HG02885 (cell line): ENCODE measurements around the gene FBLN2.

Source experiments
- ATAC-seq: cut with Tn5 transposase; IDR thresholded peaks from one replicate; pipeline ENCODE4 v1.9.1; 2021; ENCODE audit warnings: mild to moderate bottlenecking; ENCODE audit not compliant: unreplicated experiment, poor library complexity

Gene FBLN2

GRCh38 chr3:13595485-13595884 lies 46.6 kb downstream of the FBLN2 start:
- no peak for ATAC-seq

- ATAC-seq: no peak
Measured at GRCh38 chr3:13596426-13597205, 47.7 kb downstream of the FBLN2 start.

DNA sequence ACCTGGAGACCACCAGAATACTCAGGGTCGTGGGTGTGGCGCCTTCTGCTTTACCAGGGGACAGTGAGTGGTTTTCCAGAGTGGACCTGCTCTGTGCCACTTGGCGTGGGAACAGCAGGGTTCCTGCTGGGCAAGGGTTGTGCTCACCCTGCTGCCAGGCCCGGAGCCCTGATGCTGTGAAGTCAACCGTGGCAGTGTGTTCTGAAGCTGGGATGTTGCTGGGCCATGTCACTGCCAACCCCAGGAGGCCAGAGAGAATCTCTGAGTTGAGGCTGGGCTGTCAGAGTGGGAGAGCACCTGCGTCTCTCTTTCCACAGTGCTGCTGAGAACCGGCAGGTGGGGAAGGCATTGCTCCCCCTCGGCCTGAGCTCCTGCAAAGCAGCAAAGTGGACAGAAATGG lies 48.7 kb downstream of the FBLN2 start:
- ATAC-seq: no peak

DNA sequence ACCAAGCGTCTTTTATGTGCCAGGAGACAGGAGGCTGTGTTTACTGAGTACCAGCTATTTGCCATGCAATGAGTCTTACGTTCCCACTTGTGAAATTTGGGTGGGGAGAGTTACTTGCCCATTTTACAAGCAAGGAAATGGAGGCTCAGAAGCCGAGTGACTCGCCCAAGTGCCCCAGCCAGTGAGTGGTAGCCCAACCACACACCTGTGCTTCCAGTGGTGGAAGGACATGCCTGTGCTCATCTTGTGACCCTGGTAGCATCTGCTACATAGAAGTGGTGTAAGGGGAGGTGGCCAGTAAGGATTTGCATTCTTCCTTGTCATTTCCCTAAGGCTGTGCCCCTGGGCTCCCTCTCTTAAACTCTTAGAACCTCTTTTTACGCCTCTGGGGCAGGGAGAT lies 49.3 kb downstream of the FBLN2 start:
- no peak for ATAC-seq

DNA sequence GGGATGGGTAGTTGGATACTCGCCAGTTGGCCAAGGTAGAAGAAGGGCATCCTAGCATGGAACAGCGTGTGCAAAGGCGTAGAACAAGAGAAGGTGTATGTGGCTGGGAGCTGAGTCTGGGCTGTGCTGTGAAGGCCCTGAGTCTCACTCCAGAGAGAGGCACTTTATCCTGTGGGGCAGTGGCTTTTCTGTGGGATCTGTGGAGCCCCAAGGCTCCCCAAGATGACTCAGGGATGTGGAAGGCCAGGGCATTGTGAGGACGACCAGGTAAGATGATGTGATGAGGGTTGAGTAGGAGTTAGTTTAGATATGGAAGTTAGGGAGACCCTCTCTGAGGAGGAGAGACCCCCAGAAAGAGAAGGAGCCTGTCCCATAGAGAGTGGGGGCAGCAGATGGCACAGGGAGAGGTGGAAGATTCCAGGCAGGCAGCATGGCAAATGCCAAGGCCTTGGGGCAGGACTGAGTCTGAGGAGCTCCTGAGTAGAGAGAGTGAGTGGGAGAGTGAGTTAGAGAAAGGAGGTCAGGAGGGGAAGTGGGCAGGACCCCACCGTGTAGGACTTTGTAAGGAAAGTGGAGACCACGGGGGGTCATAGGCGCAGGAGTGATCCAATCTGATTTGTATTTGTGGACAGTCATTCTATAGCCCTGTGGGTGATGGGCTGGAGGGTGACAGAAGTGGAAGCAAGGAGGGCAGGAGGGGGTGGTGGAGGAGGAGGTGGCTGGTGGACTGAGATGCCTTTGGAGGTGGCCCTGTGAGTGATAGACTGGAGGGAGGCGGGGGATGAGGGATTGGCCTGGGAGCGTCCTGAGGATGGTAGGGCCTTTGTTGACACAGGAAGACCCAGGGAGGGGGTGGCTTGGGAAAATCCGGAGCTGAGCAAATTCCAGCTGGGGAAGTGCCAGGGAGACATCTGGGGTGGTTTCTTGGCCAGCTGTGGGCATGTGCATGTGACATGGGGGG lies 50.3 kb downstream of the FBLN2 start:
- no peak for ATAC-seq

- no peak for ATAC-seq
Measured at GRCh38 chr3:13599887-13600450, 51.0 kb downstream of the FBLN2 start.

DNA sequence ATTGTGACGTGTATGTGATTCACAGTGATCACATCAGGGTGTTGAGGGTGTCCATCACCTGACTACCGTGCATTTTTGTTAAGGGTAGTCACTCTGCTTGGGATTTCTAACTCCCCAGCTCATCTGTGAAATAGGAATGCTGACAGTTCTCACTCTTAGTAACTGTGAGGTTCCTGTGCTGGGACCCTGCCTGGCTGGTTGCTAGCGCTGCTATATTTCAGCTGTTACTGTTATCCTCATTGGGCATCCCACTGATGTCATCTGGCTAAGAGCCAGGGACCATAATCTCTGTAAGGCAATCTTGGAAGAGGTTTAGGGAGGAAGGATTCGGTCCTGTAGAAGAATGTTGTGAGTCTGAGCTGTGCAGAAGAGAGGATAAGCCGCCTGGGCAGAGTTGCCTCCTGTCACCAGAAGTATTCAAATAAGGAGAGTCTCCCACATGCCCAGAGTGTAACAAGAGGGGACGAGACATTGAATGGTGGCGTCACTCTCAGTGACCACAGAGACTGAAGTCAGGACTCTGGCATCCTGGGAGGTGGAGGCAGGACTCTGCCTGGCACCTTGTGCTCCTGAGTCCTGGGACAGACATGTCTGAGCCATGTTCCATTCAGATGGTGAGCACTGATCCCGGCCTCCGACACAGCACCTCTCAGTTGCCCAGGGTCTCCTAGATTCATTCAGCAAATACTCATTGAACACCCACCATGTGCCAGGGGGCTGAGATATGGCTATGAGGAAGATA lies 52.2 kb downstream of the FBLN2 start:
- ATAC-seq: no peak

- no peak for ATAC-seq
Measured at GRCh38 chr3:13601692-13602080, 52.8 kb downstream of the FBLN2 start.

DNA sequence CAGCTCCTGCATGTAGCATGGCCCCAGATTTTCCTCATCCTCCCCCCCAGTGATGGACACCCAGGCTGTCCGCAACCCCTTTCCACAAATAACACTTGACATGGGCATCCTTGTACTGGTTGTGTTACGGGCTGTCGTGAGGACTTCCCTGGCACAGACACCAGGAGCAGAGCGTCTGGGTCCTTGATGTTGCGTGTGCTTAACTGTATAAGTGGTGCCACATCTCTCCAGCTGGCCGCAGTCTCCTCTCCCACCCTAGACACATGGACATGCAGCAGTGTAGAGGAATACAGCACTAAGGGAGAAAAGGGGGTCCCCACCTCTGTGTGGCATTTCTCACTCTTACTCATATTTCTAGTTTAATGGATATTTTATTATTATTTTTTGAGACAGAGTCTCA lies 56.6 kb downstream of the FBLN2 start:
- no peak for ATAC-seq

GRCh38 chr3:13607821-13608597 lies 59.1 kb downstream of the FBLN2 start:
- no peak for ATAC-seq

DNA sequence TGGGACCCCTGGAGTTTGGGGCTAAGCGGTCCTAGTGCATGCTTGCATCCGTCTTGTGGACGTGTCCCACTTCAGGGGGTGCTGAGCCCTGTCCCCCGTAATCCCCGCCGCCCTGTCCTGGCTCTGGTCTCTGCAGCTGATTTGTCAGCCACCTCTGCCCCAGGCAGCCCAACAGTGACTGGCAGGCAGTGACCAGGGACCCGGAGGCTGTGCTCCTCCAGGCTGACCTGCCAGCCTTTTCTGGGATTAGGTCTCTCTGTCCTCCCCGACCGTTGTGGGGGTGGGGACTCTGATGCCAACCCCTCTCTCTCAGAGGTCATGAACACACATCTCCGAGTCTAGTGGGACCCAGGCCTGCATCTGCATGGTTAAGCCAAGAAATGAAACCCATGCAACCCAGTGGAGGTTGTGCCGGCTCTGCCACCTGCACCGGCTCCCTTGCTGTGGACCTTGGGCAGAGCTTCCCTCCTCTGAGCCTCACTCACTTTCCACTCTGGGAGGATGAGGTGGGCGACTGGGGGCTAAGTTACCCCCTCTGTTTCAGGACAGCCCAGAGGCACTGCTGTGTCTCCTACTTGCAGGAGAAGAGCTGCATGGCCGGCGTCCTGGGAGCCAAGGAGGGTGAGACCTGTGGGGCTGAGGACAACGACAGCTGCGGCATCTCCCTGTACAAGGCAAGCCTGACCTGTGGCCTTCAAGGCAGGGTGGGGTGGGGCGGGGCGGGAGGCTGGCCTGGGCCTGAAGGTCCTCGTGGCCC lies 60.2 kb downstream of the FBLN2 start:
- no peak for ATAC-seq

- ATAC-seq: no peak
Measured at GRCh38 chr3:13610006-13610570, 61.2 kb downstream of the FBLN2 start.

- no peak for ATAC-seq
Measured at GRCh38 chr3:13611221-13611620, 62.3 kb downstream of the FBLN2 start.

- ATAC-seq: no peak
Measured at GRCh38 chr3:13612829-13613228, 63.9 kb downstream of the FBLN2 start.

- no peak for ATAC-seq
Measured at GRCh38 chr3:13613343-13614190, 64.6 kb downstream of the FBLN2 start.

DNA sequence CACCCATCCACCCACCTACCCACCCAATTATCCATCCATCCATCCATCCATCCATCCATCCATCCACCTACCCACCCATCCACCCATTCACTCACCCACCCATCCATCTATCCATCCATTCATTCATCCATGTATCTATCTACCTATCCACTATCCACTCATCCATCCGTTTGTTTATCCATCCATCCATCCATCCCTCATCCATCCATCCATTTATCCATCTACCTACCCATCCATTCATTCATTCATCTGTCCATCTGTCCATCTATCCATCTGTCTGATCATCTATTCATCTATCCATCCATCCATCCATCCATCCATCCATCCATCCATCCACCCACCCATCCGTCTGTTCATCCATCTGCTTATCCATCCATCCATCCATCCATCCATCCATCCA lies 65.7 kb downstream of the FBLN2 start:
- no peak for ATAC-seq

DNA sequence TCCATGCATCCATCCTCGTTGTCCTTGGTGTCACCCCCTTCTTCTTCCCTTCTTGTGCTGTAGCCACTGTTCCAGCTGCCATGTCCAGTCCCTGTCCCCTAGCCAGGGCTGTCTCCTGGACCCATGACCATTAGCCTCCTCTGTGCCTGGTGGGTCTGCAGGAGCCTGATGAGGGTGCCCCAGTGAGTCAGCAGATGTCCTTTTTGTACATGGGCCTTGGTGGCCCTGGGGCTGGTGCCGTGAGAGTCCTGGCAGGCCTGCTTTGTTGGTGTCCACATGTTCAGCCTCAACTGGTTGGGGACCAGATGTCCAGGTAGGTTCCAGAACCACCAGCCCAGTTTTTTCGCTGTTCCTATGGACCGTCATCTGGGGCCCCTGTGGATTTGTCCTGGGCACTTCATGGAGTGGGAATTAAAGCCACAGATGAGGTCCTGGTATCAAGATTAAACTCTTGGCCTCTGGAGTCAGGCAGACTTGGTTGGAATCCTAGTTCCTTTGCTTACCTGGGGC lies 66.1 kb downstream of the FBLN2 start:
- no peak for ATAC-seq

DNA sequence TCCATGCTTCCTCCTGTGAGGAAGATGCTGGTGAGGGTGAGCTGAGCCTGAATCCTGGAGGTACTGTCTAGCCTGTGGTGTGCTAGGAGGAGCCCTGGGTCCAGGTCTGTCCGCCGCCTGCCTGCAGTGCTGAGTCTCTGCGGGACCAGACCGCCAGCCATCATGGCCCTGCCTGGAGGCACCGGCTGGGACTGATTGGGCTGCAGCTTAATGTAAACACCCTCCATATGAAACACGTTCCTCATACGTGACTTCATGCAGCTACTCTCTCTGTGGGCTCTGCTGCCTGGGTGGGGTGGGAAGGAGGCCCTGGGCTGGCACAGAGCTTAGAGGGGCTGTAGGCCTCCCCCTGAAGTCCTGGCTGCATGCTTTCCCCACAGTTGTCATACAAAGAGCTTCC lies 67.4 kb downstream of the FBLN2 start:
- no peak for ATAC-seq
